ENCODE data around the gene WFIKKN1. TPM values are rescaled to one million over a fixed set of nuclear protein-coding genes. Genes with fewer than 3 reads are reported as not detected.

WFIKKN1 gene
- total RNA-seq, 1 experiment from 2014 or later = 12.3 TPM

Other genes starting within 250 kb of the WFIKKN1 start
- gene PGAP6, start 249.0 kb upstream of the WFIKKN1 start, total RNA-seq (2021) = 104 to 108 TPM (median 107 TPM) in 3 replicates
- gene NME4, start 233.8 kb upstream of the WFIKKN1 start, total RNA-seq (2021) = 467 to 550 TPM (median 535 TPM) in 3 replicates
- 37.8 to 43.6 TPM (median 40.7 TPM) in 3 replicates for gene DECR2, start 229.1 kb upstream of the WFIKKN1 start, total RNA-seq (2021)
- gene RAB11FIP3, start 205.3 kb upstream of the WFIKKN1 start, total RNA-seq (2021) = 37.1 to 38.6 TPM (median 37.9 TPM) in 3 replicates
- gene CAPN15, start 103.3 kb upstream of the WFIKKN1 start, total RNA-seq (2021) = 89.3 to 110 TPM (median 93.8 TPM) in 3 replicates
- 0.72 to 1.1 TPM (median 0.94 TPM) in 3 replicates for gene PRR35, start 70.6 kb upstream of the WFIKKN1 start, total RNA-seq (2021)
- gene NHLRC4, start 64.0 kb upstream of the WFIKKN1 start, total RNA-seq (2021) = 0.76 to 0.92 TPM (median 0.87 TPM) in 3 replicates
- 57.7 to 63.7 TPM (median 60.8 TPM) in 3 replicates for gene PIGQ, start 61.0 kb upstream of the WFIKKN1 start, total RNA-seq (2021)
- gene RAB40C, start 40.9 kb upstream of the WFIKKN1 start, total RNA-seq (2021) = 22.5 to 28.0 TPM (median 26.2 TPM) in 3 replicates
- gene METTL26, start 5.3 kb downstream of the WFIKKN1 start, total RNA-seq (2021) = 115 to 121 TPM (median 115 TPM) in 3 replicates
- 63.3 to 76.0 TPM (median 66.7 TPM) in 3 replicates for gene MCRIP2, start 10.8 kb downstream of the WFIKKN1 start, total RNA-seq (2021)
- gene WDR90, start 18.4 kb downstream of the WFIKKN1 start, total RNA-seq (2021) = 66.2 to 75.8 TPM (median 69.6 TPM) in 3 replicates
- gene RHOT2, start 37.1 kb downstream of the WFIKKN1 start, total RNA-seq (2021) = 245 to 285 TPM (median 250 TPM) in 3 replicates
- 6.7 to 8.2 TPM (median 6.7 TPM) in 3 replicates for gene RHBDL1, start 44.7 kb downstream of the WFIKKN1 start, total RNA-seq (2021)
- 79.0 to 88.2 TPM (median 85.8 TPM) in 3 replicates for gene STUB1, start 49.4 kb downstream of the WFIKKN1 start, total RNA-seq (2021)
- 59.6 to 63.4 TPM (median 61.2 TPM) in 3 replicates for gene JMJD8, start 53.3 kb downstream of the WFIKKN1 start, total RNA-seq (2021)
- 25.5 to 28.2 TPM (median 26.3 TPM) in 3 replicates for gene WDR24, start 59.4 kb downstream of the WFIKKN1 start, total RNA-seq (2021)
- gene FBXL16, start 74.8 kb downstream of the WFIKKN1 start, total RNA-seq (2021) = 22.7 to 28.6 TPM (median 27.3 TPM) in 3 replicates
- gene METRN, start 84.1 kb downstream of the WFIKKN1 start, total RNA-seq (2021) = 30.9 to 64.3 TPM (median 61.4 TPM) in 3 replicates
- 40.6 to 43.1 TPM (median 43.0 TPM) in 3 replicates for gene ANTKMT, start 90.2 kb downstream of the WFIKKN1 start, total RNA-seq (2021)
- gene CCDC78, start 95.5 kb downstream of the WFIKKN1 start, total RNA-seq (2021) = 19.4 to 20.8 TPM (median 20.2 TPM) in 3 replicates
- 38.4 to 41.7 TPM (median 39.4 TPM) in 3 replicates for gene HAGHL, start 96.1 kb downstream of the WFIKKN1 start, total RNA-seq (2021)
- 32.8 to 50.9 TPM (median 32.8 TPM) in 3 replicates for gene CIAO3, start 110.0 kb downstream of the WFIKKN1 start, total RNA-seq (2021)
- 0.20 to 0.55 TPM (median 0.46 TPM) in 3 replicates for gene MSLN, start 129.7 kb downstream of the WFIKKN1 start, total RNA-seq (2021)
- 35.0 to 45.1 TPM (median 36.6 TPM) in 3 replicates for gene RPUSD1, start 157.4 kb downstream of the WFIKKN1 start, total RNA-seq (2021)
- 177 to 183 TPM (median 181 TPM) in 3 replicates for gene CHTF18, start 157.6 kb downstream of the WFIKKN1 start, total RNA-seq (2021)
- gene GNG13, start 169.7 kb downstream of the WFIKKN1 start, total RNA-seq (2021) = 0.34 TPM in 1 of 3 replicates, not detected in the others